ENCODE measurements around the gene AFF3.

AFF3 gene

DNA sequence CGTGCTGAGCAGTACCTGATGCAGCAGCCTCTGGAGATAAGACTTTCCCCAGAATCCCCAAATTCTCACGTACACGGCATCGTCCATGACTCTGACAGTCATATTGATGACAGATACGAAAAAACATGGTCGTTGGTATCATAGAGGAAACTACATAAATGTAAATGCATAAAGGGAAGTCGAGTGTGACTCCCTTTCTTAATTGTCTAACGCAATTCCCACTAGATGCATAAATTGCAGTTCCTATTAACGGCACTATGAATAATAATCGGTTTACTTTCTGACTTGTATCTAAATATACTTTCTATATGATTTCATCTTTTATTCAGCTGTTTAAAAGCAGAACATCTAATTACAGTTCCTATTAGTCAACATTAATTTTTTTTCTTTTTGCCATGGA lies 330.0 kb downstream of the AFF3 start:
- H3K36me3 ChIP-seq (ENCODE audit: insufficient read depth, low read length) = no peaks in the 10 kb centered on the region
- H3K4me3 ChIP-seq (ENCODE audit: low read depth, low read length) = no peak overlapping the region
- no peak overlapping the region for H3K27ac ChIP-seq (ENCODE audit: low read depth, low read length)
- peaks cover 22% of the 10 kb centered on the region for H3K4me1 ChIP-seq (ENCODE audit: control insufficient read depth, insufficient read depth, low read length, unreplicated experiment)
- no peak overlapping the region for H2AFZ ChIP-seq (ENCODE audit: low read length, unreplicated experiment)
- H3K79me2 ChIP-seq (ENCODE audit: control insufficient read depth, insufficient read depth, low read length, unreplicated experiment) = no peaks in the 10 kb centered on the region
- H3K27me3 ChIP-seq (ENCODE audit: insufficient read depth, low read length) = peaks cover 3% of the 10 kb centered on the region; the same call in 1 of the 2 replicates

DNA sequence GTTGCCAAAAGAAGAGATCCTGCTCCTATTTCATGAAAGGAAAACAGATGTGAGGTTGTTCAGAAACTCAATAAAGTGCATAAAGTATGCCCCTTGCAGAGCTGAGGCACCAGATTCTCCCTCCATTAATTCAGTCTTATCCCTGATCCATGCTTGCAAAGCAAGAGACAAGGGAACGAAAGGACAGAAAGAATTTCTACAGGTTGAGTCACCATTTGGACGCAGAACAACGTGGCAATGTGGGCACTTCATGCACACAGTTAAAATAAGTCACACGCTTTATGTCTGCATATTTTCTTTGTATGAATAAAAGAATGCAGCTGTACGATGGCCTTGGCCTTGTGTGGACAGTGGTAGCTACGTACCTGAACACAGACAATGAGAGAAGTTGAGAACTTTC lies 330.8 kb downstream of the AFF3 start:
- peaks cover 3% of the 10 kb centered on the region; the same call in 1 of the 2 replicates for H3K27me3 ChIP-seq (ENCODE audit: insufficient read depth, low read length)
- no peaks in the 10 kb centered on the region for H3K79me2 ChIP-seq (ENCODE audit: control insufficient read depth, insufficient read depth, low read length, unreplicated experiment)
- no peak overlapping the region for H3K4me3 ChIP-seq (ENCODE audit: low read depth, low read length)
- H3K36me3 ChIP-seq (ENCODE audit: insufficient read depth, low read length) = no peaks in the 10 kb centered on the region
- H2AFZ ChIP-seq (ENCODE audit: low read length, unreplicated experiment) = no peak overlapping the region
- peaks cover 31% of the 10 kb centered on the region for H3K4me1 ChIP-seq (ENCODE audit: control insufficient read depth, insufficient read depth, low read length, unreplicated experiment)
- no peak overlapping the region for H3K27ac ChIP-seq (ENCODE audit: low read depth, low read length)

DNA sequence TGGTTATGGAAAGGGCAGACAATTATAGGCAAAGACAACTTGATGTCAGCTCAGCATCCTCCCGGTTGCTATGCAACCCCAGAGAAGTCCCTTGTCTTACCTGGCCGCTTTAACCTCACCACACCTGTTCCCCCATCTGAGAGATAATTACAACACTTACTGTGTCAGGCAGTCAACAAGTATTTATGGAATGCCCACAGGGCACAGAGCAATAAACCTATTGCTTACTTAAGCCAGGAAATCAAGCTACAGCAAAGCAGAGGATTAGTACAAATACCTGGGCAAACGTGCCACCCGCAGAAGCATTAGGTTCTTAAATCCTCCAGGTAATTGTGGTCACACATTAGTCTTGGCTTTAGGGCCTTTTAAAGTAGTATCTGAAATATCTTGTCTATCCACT lies 332.2 kb downstream of the AFF3 start:
- Histone ChIP-seq H3K4me3 (ENCODE audit: low read depth, low read length) (no peak overlapping the region), H3K27ac (ENCODE audit: low read depth, low read length) (no peak overlapping the region), H3K36me3 (ENCODE audit: insufficient read depth, low read length) (no peaks in the 10 kb centered on the region), H3K4me1 (ENCODE audit: control insufficient read depth, insufficient read depth, low read length, unreplicated experiment) (peaks cover 44% of the 10 kb centered on the region), H3K27me3 (ENCODE audit: insufficient read depth, low read length) (no peaks in the 10 kb centered on the region), H3K79me2 (ENCODE audit: control insufficient read depth, insufficient read depth, low read length, unreplicated experiment) (no peaks in the 10 kb centered on the region), H2AFZ (ENCODE audit: low read length, unreplicated experiment) (no peak overlapping the region)

DNA sequence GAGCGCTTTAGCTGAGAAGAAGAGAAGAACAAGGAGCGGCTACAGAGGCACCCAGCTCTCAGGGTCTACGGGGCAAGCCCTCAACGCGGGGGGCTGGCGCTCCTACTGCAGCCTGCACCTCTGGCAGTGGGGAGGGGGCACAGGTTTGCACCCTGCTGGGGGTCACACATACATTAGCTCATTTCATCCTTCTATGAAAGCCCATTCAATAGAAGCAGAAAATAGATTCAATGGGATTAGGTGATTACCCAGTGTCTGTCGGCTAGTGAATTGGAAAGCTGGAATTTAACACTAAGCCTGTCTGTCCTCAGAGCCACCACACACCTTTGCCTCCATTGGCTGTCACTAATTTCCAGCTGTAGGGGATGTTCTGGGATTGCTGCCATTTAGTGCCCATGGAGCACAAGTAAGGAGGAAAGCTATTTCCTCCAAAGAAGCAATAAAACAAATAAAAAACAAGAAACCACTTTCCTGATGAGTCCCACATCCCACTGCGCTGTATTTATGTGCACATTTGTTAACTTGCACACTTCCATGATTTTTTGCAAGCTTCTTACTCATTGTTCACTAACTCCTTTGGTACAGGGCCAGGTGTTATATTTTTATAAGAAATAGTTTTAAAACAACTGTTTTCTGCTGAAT lies 333.0 kb downstream of the AFF3 start:
- no peaks in the 10 kb centered on the region for H3K27me3 ChIP-seq (ENCODE audit: insufficient read depth, low read length)
- H3K4me1 ChIP-seq (ENCODE audit: control insufficient read depth, insufficient read depth, low read length, unreplicated experiment) = peaks cover 49% of the 10 kb centered on the region
- H3K4me3 ChIP-seq (ENCODE audit: low read depth, low read length) = no peak overlapping the region
- no peaks in the 10 kb centered on the region for H3K79me2 ChIP-seq (ENCODE audit: control insufficient read depth, insufficient read depth, low read length, unreplicated experiment)
- no peak overlapping the region for H2AFZ ChIP-seq (ENCODE audit: low read length, unreplicated experiment)
- H3K27ac ChIP-seq (ENCODE audit: low read depth, low read length) = no peak overlapping the region
- H3K36me3 ChIP-seq (ENCODE audit: insufficient read depth, low read length) = no peaks in the 10 kb centered on the region

DNA sequence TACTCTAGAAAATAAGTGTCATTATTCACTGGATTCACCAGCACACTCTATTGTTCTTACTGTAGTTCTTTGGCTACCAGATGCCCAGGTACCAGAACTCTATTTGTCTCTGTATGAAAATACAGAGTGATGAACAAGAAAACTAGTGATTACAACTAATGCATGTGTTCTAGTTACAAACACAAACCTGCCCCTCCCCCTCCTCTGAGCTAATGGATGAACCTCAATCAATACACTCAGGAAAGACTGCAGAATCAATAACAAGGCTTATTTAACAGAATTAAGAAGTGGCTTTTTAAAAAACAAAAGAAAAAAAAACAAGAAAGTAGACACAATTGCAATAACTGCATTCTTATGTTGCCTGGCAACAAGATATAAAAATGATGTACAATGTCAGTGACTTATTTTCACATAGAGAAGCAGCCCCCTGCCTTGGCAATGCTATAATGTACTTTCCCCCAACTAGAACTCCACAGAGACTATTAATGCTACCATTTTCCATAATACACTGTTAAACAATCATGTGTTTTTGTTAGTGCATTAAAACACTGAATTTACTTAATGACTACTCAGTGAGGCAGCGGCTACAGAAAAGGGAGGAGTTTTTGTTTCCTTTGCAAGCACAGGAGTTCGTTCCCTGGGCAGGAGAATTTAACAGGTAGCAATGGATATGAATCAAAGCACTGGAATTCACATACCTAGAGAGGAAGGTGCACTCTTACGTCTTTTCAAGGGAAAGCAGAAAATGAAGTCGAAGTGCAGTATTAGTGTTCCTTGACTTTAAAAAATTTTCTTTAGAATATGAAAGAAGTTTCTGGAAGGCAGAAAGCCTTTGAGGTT lies 333.8 kb downstream of the AFF3 start:
- Histone ChIP-seq H3K27ac (ENCODE audit: low read depth, low read length) (no peak overlapping the region), H2AFZ (ENCODE audit: low read length, unreplicated experiment) (no peak overlapping the region), H3K36me3 (ENCODE audit: insufficient read depth, low read length) (no peaks in the 10 kb centered on the region), H3K4me3 (ENCODE audit: low read depth, low read length) (no peak overlapping the region), H3K27me3 (ENCODE audit: insufficient read depth, low read length) (no peaks in the 10 kb centered on the region), H3K79me2 (ENCODE audit: control insufficient read depth, insufficient read depth, low read length, unreplicated experiment) (no peaks in the 10 kb centered on the region), H3K4me1 (ENCODE audit: control insufficient read depth, insufficient read depth, low read length, unreplicated experiment) (peaks cover 49% of the 10 kb centered on the region)

DNA sequence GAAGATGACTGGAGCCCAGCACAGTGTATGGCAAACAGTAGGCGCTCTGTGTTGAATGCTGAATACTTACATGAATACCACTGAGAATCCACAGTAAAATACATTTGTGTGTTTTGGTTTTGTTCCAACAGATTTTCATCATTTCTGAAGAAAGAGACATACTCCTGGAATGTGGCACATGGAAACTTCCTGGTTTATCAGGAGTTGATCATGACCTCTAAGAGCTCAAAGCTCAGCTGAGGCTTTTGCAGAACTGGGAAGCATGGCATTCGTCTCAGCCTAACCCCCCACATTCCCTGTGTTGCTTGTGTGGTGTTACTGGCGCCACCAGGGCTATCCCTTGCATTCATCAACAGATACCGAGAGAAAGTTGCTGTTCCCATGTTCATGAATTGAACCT lies 335.6 kb downstream of the AFF3 start:
- H3K27ac ChIP-seq (ENCODE audit: low read depth, low read length) = no peak overlapping the region
- H3K79me2 ChIP-seq (ENCODE audit: control insufficient read depth, insufficient read depth, low read length, unreplicated experiment) = no peaks in the 10 kb centered on the region
- H3K4me1 ChIP-seq (ENCODE audit: control insufficient read depth, insufficient read depth, low read length, unreplicated experiment) = peaks cover 46% of the 10 kb centered on the region
- H3K27me3 ChIP-seq (ENCODE audit: insufficient read depth, low read length) = no peaks in the 10 kb centered on the region
- H3K4me3 ChIP-seq (ENCODE audit: low read depth, low read length) = no peak overlapping the region
- no peaks in the 10 kb centered on the region for H3K36me3 ChIP-seq (ENCODE audit: insufficient read depth, low read length)
- no peak overlapping the region for H2AFZ ChIP-seq (ENCODE audit: low read length, unreplicated experiment)

DNA sequence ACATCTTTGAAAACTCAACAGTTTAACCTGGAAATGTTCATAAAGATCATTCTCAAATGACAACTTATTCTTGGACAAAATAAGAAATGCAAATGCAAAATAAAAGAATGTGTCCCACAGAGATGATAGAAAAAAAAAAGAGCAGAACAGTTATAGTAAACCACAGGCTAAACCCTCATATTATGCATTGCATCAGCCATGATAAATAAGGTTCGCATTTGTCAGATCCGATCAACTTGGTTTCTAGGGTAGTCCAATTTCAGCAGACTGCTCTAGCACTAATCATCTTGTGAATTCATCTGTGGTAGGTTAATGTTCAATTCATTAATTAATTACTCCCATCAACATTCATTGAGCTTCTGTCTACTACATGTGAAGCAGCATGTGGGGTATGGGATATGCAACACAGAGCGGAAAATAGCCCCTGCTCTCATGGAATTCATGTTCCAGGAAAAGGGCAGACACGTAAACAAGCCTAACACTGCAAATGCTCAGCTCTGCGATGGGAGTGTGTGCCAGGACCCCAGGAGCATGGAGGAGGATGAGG lies 336.4 kb downstream of the AFF3 start:
- Histone ChIP-seq H3K4me3 (ENCODE audit: low read depth, low read length) (no peak overlapping the region), H3K27ac (ENCODE audit: low read depth, low read length) (no peak overlapping the region), H3K4me1 (ENCODE audit: control insufficient read depth, insufficient read depth, low read length, unreplicated experiment) (peaks cover 41% of the 10 kb centered on the region), H2AFZ (ENCODE audit: low read length, unreplicated experiment) (no peak overlapping the region), H3K36me3 (ENCODE audit: insufficient read depth, low read length) (no peaks in the 10 kb centered on the region), H3K27me3 (ENCODE audit: insufficient read depth, low read length) (no peaks in the 10 kb centered on the region), H3K79me2 (ENCODE audit: control insufficient read depth, insufficient read depth, low read length, unreplicated experiment) (no peaks in the 10 kb centered on the region)

DNA sequence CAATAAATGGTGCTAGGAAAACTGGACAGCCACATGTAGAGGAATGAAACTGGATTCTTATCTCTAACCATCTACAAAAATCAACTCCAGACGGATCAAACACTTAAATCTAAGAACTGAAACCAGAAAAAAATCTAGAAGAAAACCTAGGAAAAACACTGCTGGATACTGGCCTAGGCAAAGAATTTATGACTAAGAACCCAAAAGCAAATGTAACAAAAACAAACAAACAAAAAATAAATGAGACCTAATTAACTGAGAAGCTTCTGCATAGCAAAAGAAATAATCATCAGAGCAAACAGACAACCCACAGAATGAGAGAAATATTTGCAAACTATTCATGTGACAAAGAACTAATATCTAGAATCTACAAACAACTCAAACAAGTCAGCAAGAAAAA lies 338.5 kb downstream of the AFF3 start:
- Histone ChIP-seq H2AFZ (ENCODE audit: low read length, unreplicated experiment) (no peak overlapping the region), H3K79me2 (ENCODE audit: control insufficient read depth, insufficient read depth, low read length, unreplicated experiment) (no peaks in the 10 kb centered on the region)

DNA sequence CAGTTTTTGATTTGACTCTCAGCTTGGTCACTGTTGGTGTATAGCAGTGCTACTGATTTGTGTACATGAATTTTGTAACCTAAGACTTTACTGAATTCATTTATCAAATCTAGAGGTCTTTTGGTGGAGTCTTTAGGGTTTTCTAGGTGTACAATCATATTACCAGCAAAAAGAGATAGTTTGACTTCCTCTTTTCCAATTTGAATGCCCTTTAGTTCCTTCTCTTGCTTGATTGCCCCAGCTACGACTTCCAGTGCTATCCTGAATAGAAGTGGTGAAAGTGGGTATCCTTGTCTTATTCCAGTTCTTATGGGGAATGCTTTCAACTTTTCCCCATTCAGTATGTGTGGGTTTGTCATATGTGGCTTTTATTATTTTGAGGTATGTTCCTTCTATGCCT lies 339.7 kb downstream of the AFF3 start:
- Histone ChIP-seq H3K36me3 (ENCODE audit: insufficient read depth, low read length) (no peaks in the 10 kb centered on the region), H2AFZ (ENCODE audit: low read length, unreplicated experiment) (no peak overlapping the region), H3K79me2 (ENCODE audit: control insufficient read depth, insufficient read depth, low read length, unreplicated experiment) (no peaks in the 10 kb centered on the region), H3K27me3 (ENCODE audit: insufficient read depth, low read length) (no peaks in the 10 kb centered on the region), H3K27ac (ENCODE audit: low read depth, low read length) (no peak overlapping the region), H3K4me3 (ENCODE audit: low read depth, low read length) (no peak overlapping the region), H3K4me1 (ENCODE audit: control insufficient read depth, insufficient read depth, low read length, unreplicated experiment) (peaks cover 26% of the 10 kb centered on the region)

More for the DNA sequence above, 338.5 kb downstream of the AFF3 start:
- peaks cover 33% of the 10 kb centered on the region for H3K4me1 ChIP-seq (ENCODE audit: control insufficient read depth, insufficient read depth, low read length, unreplicated experiment)
- no peak overlapping the region for H3K4me3 ChIP-seq (ENCODE audit: low read depth, low read length)
- no peak overlapping the region for H3K27ac ChIP-seq (ENCODE audit: low read depth, low read length)
- H3K27me3 ChIP-seq (ENCODE audit: insufficient read depth, low read length) = no peaks in the 10 kb centered on the region
- H3K36me3 ChIP-seq (ENCODE audit: insufficient read depth, low read length) = no peaks in the 10 kb centered on the region

DNA sequence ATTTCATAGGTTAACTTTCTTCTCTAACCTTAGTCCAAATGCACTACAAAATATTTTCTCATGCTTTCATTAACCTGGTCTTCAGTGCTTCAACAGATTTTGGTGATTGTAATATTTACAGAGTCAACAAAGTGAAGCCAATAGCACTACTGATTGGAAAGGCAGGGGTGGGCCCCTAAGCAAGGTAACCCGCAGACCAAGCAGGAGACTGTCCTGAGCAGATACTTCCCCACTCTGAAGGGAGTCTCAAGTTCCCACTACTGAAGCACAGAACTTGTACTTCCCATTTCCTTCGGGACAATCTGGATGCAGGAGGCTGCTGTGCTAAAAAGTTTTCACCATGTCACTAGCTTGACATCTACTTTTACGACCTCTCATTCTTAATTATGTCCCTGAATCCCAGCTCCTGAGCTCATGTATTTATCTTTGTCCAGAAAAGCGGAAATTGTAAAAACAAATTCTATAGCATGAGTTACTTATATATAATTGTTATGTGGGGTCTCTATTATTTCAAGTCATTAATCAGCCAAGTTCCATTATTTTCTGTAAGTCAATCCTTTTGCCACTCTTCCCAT lies 341.0 kb downstream of the AFF3 start:
- Histone ChIP-seq H3K79me2 (ENCODE audit: control insufficient read depth, insufficient read depth, low read length, unreplicated experiment) (no peaks in the 10 kb centered on the region), H3K4me1 (ENCODE audit: control insufficient read depth, insufficient read depth, low read length, unreplicated experiment) (peaks cover 16% of the 10 kb centered on the region), H2AFZ (ENCODE audit: low read length, unreplicated experiment) (no peak overlapping the region), H3K27ac (ENCODE audit: low read depth, low read length) (no peak overlapping the region), H3K36me3 (ENCODE audit: insufficient read depth, low read length) (no peaks in the 10 kb centered on the region), H3K27me3 (ENCODE audit: insufficient read depth, low read length) (no peaks in the 10 kb centered on the region; the same call in 1 of the 2 replicates), H3K4me3 (ENCODE audit: low read depth, low read length) (no peak overlapping the region)

All from ACC112 (cell line).